HG03196 (cell line): ENCODE results near the gene SRGAP2C.
"Not testable (repeated sequence)": the region's sequence is repeated elsewhere in the genome, so short reads cannot be mapped to it uniquely, and the experiment has no call there.

Experiments used
- ATAC-seq: cut with Tn5 transposase; IDR thresholded peaks from one replicate; pipeline ENCODE4 v1.9.1; 2021; ENCODE audit not compliant: unreplicated experiment

SRGAP2C gene

DNA sequence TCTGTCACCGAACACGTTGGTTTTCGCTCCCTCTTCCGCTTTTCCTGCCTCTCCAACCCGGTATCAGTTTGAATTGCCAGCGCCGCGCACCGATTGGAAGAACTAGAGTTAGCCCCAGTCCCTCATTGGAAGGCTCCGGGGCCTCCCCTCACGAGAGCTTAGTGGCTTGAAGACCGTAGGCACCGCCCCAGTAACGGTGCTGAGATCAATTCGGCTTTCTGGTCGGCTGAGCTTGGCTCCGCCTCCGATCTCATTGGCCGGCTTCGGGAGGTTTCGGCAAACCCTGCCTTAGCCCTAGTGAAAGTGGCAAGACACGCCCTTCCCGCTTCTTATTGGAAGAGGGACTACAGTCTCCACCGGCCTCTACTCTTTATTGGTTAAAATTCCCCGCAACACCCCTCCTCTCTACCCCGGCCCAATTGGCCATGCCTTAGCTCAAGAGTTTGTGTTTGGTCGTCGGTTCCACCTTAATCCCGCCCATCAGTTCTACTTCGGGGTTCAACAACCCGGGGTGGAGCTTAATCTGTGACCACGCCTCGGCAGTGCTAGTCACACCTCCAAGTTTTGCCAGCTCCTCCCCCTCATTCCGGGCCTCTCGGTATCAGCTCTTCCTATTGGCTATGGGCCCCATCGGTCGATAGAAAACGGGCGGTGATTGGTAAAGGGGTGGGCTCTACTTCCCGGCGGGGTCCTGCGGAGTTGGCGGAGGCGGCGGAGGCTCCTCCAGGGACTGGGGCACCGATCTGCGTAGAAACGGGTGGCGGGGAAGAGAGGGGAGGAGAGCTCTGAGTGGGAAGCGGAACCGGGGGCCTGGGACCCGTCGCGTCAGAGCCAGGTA is at the start of gene SRGAP2C, which contains the start of gene FAM72B:
TSS of gene SRGAP2C (plus strand) at position 686 of the 838 bp plus-strand sequence. CDS start 2,472 bp downstream, outside the sequence.
TSS of gene FAM72B (minus strand) at position 51 of the 838 bp plus-strand sequence. CDS start 851 bp downstream, outside the sequence.
- peak; percentile 84 for ATAC-seq

DNA sequence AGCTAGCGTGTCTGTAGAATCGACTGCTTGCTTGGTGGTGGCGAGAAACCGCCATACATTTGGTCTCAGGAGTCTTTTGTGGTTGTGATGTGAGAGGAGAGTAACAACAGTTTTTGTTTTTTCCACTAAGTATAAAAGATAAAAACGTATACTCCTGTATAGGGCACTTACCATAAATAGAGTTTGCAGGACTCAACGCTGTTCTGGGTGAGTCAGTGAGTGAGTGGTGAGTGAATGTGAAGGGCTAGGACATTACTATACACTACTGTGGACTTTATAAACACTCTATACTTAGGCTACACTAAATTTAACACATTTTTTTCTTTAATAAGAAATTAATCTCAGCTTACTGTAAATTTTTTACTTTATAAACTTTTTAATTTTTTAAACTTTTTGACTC is 44.4 kb upstream of the SRGAP2C start:
- not testable (repeated sequence) for ATAC-seq

DNA sequence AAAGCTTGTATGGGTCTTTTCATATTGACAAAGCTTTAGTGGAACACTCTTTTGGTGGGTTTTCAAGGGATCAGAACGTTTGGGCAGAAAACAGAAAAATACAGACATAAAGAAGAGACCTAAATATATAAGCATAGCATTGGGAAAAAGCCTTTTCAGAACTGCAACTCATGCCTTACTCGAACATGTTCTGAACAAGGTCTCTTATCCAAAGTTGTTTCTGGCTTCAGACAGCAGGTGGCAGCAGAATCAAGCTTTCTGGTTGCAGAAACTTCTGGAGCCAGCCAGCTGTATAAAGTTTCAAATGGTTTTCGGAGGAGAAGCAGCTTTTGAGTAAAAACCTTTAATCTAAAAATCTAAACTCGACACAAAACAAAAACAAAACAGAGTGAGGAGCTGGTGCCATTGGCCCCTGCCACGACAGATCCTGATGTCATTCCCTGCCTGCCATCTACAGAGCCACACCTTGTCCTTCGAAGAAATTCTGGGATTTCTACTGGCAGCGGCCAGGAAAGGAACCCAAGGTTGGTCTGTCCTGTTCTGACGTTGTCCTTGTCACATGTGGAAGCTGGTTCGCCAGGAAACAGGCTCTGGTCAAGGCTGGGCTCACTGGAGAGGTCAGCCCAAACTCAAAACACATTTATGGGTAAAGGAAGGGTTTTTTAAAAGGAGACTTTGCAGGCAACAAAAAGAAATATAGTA is 36.1 kb upstream of the SRGAP2C start:
- not testable (repeated sequence) for ATAC-seq

DNA sequence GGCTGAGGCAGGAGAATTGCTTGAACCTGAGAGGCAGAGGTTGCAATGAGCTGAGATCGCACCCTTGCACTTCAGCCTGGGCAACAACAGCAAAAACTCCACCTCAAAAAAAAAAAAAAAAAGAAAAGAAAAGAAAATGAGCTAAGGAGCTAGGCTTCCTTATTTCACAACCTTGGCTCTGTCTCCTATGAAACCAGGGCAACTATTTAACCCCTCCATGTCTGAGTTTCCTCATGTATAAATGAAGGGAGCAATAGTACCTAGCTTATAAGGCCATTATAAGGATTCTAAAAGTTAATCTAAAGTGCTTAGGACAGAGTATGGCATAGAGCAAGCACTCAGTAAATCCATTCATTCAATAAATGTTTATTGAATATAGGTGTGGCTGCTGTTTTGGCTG is 33.5 kb upstream of the SRGAP2C start:
- not testable (repeated sequence) for ATAC-seq

DNA sequence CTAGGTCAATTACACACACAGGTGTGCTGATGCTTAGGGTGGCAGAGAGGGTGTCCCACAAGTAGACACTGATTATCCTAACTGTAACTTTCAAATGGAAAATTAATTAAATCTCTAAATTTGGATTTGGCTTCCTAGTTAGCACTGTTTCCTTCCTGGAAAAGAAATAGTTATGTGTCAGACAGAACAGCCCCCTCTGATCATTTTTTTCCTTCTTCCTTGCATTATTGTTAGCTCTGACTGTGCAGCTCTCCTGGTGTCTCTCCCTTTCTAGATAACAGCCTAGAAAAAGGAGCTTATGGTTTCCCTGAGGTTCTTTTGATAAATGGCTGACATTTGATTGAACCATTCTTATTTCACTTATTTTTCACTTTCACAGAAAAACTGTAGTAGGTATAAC is 32.0 kb upstream of the SRGAP2C start:
- not testable (repeated sequence) for ATAC-seq

DNA sequence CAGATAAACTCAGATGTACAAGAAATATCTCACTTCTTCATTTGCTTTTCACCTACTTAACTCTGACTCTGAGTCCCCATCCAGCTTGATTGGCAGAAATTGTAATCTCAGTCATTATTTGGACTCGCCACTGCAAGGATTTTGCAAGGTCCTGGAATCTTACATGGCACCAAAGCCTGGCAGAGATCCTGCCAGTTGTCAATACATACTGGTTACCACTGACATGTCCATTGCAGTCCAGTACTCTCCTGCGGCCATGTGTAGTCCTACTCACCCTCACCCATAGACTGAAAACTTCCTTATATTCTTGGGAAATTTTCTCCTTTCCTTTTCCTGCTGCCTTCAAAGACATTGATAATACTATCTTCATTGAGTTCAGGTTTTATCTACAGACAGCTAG is 30.0 kb upstream of the SRGAP2C start:
- ATAC-seq, result not testable (repeated sequence)

DNA sequence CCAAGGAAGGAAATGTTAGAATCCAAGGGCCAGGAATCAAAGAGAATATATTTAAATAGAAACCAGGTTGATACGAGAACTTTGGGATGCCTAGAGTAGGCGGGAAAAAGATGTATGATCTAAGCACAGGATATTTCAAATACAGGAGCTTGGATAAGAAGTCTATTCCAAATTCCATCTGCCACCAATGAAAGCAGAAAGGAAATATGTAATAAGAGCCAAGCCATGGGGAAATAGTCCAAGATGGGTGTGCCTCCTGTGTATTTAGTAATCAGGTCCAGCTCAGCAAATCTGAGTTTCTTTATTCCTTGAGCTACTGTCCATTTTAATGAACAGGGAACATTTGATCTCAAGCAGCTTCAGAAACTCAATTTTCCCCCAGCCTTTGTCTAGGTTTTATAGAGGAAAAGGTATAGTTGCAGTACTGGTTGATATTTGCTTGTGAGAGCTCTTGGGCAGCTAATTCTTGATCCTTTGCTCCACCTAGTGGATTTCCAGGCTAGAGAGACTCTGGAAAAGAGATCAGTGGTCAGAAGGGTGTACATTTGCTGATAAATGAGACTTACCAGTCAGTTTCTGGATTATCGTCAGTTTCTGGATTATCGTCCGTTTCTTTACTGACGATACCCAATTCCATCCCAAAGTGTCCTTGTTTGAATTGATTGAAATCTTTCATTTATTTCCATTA is 29.0 kb upstream of the SRGAP2C start:
- ATAC-seq, result not testable (repeated sequence)

DNA sequence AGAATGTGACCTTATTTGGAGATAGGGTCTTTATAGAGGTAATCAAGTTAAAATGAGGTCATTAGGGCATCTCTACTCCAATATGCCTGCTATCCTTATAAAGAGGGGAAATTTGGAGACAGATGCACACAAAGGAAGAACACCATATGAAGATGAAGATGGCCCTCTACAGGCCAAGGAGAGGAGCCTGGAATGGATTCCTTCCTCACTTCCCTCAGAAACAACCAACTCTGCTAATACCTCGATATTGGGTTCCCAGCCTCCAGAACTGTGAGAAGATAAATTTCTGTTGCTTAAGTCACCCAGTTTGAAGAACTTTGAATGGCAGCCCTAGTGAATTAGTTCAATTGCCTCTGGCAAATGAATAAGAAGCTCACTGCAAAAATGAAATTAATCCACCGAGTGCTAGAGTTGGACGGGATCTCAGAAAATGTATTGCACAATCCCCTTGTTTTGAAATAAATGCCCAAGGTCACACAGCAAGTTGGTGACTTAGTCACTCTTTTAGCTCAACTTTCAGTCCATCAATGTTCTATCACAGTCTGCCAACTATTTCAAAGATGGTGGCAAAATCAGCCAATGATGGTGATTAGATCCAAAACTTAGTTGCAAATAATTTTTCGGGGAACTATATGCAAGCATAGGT is 27.7 kb upstream of the SRGAP2C start:
- ATAC-seq, result not testable (repeated sequence)

DNA sequence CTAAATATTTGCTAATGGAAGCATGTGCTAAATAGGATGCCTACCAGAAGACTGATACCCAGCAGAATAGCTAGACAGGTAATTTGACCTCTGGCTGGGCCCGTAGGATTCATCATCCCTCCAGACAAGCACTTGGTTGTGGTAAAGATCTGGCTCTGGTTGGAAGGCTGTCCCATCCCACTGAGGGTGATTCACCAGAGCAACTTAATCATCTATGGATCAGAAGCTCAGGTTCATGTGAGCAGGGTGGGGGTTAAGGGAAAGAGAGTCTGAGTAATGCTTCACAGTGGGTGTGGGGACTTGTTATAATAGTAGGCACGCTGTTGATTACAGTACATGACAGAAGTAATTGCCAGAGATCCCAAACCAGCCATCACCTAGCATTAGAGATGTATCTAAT is 27.2 kb upstream of the SRGAP2C start:
- ATAC-seq, result not testable (repeated sequence)

DNA sequence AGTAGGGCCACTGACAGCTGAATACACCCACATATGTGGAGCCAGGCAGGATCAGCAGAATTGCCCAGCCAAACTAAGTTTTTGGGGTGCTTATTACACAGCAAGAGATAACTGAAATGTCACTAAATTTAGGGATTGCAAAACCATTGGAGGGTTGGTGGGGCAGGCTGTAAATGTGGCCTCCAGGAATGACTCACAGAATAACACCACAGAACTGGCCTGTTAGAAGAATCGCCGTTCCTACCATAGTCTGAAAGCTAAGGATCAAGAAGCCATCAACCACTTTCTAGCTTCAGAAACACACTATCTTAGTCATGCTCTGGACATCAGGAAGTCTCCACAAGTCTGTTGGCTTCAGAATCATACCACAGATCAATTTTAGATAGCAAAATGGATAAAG is 24.7 kb upstream of the SRGAP2C start:
- not testable (repeated sequence) for ATAC-seq

DNA sequence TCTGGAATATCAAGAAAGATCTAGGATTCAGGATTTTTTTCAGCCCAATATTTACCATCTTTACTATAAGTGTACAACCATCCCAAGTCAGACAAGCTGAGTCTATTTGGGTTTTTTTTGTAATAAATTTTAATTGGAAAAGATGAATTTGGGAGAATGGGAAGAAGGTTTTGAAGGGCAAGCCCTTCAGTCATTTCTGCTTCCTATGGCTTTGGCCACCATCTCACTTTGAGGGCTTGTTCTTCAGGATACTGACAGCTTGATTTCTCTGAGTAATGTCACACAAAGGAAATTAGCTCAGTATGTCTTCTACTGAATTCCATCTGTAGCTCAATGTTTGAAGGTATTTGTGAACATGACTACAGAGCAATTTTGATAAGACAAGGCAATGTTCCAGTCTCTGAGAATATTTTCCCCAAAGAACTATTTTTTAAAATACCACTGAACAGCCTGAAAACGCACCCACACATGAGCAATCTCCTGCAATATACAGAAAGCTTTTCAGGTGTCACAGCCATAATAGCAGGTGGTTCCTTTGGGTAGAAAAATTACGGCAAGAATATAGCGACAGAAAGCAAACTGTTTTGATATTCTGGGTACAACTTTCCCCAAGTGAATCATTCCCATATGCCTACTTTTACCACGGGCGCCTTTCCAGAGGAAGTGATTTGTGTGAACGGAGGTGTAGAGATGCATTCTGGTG is 23.4 kb upstream of the SRGAP2C start:
- not testable (repeated sequence) for ATAC-seq

DNA sequence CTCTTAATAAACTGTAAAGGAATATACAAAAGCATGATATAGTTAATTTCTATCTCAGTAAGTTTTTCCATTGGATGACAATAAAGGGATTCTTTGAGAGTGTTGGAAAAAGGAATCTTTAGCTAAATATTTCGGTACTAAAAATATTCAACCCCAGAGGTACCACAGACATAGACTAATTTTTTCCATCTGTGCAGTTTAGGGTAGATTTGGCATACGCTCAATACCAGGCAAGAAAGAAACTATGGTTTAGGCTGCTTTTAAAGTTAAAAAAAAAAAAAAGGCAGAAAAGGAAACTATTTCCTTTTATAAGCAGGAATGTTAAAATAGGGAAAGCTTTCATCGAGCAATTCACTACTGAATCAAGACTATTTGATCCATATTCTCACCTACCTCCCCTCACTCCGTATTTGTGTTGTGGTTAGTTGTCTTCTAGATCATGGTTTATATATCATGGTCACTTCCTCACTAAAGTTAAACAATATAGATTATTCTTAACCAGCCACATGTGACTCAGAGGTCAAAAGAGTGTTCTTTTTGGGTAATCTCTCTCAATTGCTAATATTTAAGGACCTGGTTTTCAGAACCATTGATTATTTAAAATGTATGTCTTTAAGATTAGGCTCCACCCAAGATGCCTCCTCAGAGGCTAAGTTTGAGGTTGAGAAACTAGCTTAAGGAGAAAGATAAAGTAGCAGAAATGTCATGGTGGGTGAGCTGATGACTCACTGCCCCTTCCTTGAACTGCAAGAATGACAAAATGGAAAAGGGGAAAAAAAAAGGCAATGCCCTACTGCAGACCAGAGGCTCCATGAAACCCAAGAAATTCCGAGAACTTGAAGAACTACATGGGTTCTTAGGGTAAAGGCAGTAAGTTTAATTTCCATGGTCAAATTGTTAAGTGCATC is 20.7 kb upstream of the SRGAP2C start:
- ATAC-seq, result not testable (repeated sequence)

DNA sequence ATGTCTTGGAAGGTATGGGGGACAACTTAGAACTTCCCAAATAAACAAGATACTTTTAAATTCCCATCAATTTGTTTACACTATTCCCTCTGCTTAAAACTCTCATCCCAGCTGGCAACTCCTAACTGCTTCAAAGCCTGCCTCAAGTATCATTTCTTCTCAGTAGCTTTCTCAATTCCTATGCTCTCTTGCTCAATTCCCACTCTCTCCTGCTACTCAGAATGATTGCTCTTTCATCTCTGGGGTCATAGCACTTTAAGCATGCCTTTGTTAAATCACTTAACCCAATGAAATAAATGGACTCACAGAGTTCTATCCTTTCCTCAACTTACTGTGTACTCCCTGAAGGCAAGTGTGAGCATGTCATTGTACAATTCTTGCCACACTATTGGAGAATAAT is 19.5 kb upstream of the SRGAP2C start:
- ATAC-seq, result not testable (repeated sequence)

DNA sequence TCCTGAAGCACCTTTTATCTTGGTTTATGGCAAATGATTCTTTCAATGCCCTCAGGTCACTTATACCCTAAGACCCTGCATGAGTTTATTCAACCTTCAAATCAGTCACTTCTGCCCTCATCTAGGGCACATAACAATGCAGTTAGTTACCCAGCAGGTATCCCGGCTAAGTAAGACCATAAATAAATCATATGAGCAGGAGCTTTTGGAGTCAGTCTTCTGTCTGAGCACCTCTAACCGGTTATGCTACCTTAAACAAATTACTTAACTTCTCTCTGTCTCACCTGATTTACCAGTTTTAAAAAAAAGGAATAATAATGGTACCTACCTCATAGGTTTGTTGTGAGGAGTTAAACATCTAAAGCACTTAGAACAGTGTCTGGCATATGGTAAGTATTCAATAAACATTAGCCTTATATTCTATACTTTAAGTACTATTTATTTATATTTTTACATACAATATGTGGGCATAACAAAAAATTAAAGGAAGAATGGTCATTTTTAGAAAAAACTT is 17.5 kb upstream of the SRGAP2C start:
- not testable (repeated sequence) for ATAC-seq

DNA sequence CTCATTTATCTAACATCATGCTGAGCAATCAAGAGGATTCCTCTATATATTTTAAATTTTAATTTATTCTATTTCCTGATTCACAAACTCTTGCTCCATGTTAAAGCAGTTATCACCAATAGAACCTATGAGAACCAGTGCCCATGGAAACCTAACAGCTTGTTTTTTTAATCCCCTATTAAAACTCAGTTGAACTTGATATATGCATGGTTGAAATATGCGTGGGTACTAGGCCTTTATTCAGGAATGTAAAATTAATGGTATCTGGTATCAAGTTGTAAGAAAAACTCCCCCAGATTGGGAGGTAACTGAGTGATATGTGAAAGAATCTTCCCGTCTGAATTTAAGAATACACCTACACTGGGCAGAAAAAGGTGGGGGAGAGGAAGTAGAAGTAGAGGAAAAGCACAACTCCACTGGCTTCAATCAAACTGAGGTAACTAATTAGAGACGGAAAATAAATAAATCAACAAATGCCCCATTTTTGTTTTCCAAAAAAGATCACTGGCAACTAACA is 16.6 kb upstream of the SRGAP2C start:
- ATAC-seq, result not testable (repeated sequence)

DNA sequence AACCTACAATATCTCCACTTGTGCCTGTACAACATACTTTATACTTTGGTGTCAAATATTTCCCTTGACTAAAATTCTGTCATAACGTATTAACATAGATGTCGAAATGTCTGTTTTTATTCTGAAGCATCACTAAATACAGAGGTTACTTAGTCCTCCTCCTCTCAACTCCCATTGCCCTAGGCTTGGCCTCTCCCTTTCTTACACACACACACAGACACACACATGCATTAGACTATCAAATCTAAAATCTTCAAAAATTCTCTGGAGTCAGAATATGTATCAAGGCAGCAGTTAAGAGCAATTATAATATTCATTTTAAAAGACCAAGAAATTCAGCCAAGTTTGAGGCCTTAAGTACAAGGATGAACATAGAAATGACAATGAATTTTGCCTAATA is 8.1 kb upstream of the SRGAP2C start:
- ATAC-seq, result not testable (repeated sequence)

DNA sequence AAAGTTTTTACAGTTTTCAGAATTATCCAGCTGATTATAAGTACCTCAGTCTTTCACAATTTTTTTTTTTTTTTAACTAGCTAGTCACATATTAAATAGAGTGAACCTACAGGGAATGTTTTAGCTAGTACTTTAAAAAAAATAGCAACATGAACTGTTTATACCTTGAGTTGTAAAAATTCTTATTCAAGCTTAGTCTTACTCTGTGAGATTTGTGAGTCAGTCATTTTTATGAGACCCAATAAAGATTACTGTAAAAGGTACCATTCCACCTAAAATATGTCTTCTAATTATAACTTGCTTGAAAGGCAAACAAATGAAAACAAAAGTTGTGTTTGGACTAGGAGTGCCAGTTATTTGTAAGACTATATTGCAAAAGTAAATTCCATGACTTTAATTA is 6.6 kb upstream of the SRGAP2C start:
- ATAC-seq, result not testable (repeated sequence)

DNA sequence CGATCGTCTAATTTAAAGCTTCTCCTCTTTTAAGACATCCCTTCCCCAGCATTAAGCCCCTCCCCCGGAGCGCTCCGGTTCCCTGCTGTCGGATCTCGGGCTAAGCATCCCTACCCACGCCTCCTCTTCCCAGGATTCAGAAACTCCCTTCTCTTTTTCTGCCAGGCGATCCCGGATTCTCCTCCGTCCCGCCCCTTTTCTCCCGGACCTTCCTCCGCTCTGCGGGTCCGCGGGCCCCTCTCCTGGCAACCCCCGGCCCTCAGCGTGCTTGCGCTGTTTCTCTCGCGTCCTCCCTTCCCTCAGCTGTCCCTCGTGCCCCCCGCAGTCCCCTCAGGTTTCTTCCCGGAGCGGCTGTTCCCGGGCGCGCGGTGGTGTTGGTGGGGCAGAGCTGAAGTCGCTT is 908 bp upstream of the SRGAP2C start:
- ATAC-seq, result not testable (repeated sequence)
